CD1c-positive myeloid dendritic cell (primary cell): ENCODE data around the gene TRANK1.
A peak's percentile ranks its signal among the peaks of the same experiment; 100 is the strongest.
"Not testable (repeated sequence)": the region's sequence is repeated elsewhere in the genome, so short reads cannot be mapped to it uniquely, and the experiment has no call there.

Source experiments
- DNase-seq: peaks from one replicate; pipeline ENCODE4 v3.0.0-alpha.2; 2016; ENCODE audit errors: extremely low spot score

The TRANK1 gene

DNA sequence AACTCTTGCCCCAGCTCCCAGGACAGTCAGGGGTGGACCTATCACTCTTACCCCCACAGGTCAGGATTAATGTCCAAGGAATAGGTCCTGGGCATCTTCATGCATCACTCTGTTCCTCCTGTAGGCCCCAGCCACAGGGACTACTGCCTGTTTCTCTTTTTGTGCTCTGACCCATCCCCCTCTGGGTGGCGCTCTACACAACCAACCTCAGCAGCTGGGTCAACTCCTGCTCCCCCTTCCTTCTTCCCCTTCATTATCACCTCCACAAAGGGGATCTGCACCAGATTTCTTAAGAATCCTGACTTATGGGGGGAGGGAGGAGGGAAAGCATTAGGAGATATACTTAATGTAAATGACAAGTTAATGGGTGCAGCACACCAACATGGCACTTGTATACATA, 12.2 kb upstream of the TRANK1 start:
- no peak for DNase-seq

GRCh38 chr3:36956155-36956554, 11.3 kb upstream of the TRANK1 start:
- no peak for DNase-seq

- DNase-seq, result no peak
These were observed 9.7 kb upstream of the TRANK1 start for GRCh38 chr3:36954452-36955134.

GRCh38 chr3:36947814-36948213, 3.0 kb upstream of the TRANK1 start:
- DNase-seq, result not testable (repeated sequence)

DNA sequence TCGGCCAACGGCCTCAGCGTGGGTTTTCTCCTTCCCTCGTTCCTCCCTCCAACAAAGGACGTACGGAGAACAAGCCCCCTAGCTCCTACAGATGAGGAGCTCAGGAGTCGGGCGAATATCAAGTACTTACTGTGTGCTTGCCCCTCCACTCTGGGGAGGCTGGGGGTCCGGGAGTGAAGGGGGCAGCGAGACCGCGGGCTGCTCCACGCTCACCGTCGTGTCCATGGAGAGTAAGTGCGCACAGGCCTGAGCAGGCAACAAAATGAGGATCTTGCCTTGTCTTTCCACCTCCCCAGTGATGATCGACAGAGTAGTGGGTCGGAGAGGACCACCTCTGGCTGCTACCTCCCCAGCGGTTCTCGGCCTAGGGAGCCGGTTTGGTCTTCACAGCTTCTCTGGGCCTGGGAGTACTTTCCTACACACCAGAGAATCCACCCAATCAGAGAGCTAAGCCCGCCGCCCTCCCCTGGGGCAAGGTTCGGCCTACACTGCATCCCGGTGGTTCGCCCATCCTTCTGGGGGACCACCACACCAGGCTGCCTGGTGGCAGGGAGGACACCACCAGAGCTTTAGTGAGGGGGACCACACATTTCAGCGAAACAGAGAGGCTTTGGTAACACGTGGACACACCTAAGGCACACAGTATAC, 603 bp upstream of the TRANK1 start:
- no peak for DNase-seq

DNA sequence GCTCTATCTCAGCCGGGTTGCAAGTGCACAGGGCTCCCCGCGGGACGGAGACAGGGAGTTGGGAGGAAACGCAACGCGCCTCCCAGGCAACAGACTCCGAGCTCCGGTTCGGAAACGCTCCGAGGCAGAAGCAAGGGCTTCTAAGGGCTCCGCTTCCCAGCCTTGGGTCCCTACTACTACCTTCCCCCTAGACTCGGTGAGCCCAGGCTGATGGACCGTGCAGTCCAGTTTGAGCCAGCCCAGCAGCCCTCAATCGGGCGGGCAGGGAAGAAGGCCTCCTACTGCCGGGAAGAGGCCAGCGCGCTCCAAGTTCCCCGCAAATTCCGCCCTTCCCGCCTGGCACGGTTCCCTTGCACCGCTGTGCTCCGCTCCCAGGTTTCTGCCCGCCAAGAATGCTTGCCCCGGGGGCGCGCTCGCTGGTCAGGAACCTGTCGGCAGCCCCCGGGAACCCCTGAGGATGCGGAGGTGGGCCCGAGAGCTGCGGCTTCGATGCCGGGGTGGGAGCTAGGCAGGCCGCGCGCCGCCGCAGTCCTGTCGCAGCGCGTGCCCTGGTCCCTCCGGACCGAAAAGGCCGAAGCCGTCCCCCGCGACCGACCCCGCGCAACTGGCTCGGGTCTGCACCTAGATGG, 728 bp downstream of the TRANK1 start:
- peak; percentile 41 for DNase-seq

DNA sequence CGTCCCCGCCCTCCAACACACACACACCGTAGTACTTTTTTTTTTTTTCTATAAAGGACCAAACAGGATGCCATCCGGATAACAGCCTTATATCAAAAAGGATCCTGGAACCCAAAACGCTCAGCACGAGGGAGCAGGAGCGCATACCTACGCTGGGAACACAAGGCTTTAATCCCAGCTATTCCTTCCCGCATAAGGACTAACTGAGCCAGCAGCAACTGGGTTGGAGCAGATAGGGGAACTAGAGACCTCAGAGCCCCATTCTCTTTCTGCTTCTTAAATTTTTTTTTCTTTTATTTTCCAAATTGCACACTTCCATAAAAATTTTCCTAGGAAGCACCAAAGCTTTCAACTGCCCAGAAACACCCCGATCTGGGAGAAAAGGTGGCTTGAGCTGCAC, 1.3 kb downstream of the TRANK1 start:
- peak; percentile 14 for DNase-seq

- DNase-seq, result no peak
These were observed 2.1 kb downstream of the TRANK1 start for GRCh38 chr3:36942638-36943248.

GRCh38 chr3:36941658-36942057, 3.2 kb downstream of the TRANK1 start:
- no peak for DNase-seq

DNA sequence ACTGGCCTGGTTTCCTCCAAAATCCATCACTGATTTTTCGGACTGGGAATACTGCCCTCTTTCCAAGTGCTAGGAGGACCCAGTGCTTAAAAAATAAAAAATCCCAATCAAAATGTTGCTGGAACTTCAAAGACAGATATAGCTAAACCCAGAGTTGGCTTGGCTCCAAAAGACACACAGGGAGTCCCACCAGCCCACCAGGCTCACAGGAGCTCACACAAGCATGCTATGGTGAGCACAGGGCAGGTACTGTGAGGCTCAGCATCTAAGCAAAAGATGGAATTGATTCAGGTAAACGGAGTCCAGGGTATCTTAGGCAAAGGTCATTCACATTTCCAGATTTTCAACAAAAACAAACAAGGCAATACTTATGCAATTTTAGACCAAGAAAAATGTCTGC, 3.7 kb downstream of the TRANK1 start:
- no peak for DNase-seq

GRCh38 chr3:36937492-36937891, 7.4 kb downstream of the TRANK1 start:
- no peak for DNase-seq

GRCh38 chr3:36933540-36934296, 11.1 kb downstream of the TRANK1 start:
- DNase-seq, result no peak

- DNase-seq, result not testable (repeated sequence)
These were observed 13.4 kb downstream of the TRANK1 start for GRCh38 chr3:36931424-36931823.

DNA sequence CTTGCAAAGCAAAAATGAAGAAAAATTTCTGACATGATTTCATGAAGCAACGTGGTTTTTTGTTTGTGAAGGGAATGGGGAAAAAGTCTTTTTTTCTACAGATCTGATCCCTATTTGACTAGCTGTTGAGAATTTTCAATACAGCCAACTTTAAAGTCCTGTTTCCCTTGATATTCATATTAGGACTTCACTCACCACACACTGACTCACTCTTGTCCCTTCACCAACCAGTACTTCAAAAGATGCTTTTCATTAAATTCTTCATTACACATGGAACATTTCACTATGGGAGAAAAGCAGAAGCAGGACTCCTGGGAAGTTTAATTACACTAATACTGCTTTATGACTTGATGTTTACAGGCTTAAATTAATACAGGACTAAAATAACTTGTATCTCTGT, 16.6 kb downstream of the TRANK1 start:
- no peak for DNase-seq

DNA sequence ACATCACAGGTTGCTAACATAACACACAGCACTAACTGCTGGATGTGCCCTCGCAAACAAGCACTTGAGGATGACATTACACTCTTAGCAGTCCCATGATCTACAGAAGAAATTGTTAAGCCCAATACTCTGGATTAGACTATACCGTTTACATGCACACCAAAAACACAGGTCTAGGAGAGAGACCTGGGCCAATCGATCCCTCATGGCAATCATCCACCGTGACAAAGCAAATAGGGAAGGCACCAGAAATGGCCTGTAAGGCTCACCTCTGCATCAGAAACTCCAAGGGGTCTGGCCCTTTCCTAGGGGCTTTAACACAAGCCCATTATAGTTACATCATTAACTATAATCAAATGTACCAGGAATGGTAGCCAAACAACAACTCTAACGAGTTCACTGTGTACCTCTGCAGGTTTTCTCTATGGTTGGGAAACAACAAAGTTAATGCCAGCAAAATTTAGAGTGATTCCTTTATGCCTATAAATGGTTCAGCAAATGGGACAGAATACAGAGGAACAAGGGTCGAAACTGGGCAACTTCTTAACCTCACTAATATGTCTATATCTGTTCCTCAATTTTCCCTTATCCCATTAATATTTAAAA, 18.5 kb downstream of the TRANK1 start:
- DNase-seq, result no peak

GRCh38 chr3:36924744-36925521, 19.9 kb downstream of the TRANK1 start:
- no peak for DNase-seq

- DNase-seq, result peak; percentile 7
These were observed 20.7 kb downstream of the TRANK1 start for GRCh38 chr3:36923981-36924743.

GRCh38 chr3:36923523-36923943, 21.3 kb downstream of the TRANK1 start:
- DNase-seq, result no peak

GRCh38 chr3:36920884-36921567, 23.8 kb downstream of the TRANK1 start:
- DNase-seq, result no peak
